Stimulated activated CD8-positive, alpha-beta memory T cell treated with anti-CD3 and anti-CD28 coated beads, Interleukin-4, amount 100 ng/mL, for 48 hours (primary cell): ENCODE data around the gene HHEX.
"Not testable (repeated sequence)": the region's sequence is repeated elsewhere in the genome, so short reads cannot be mapped to it uniquely, and the experiment has no call there.

Source experiments
- DNase-seq: peaks from one replicate; pipeline ENCODE4 v3.0.0-alpha.2; 2020

Gene HHEX

DNA sequence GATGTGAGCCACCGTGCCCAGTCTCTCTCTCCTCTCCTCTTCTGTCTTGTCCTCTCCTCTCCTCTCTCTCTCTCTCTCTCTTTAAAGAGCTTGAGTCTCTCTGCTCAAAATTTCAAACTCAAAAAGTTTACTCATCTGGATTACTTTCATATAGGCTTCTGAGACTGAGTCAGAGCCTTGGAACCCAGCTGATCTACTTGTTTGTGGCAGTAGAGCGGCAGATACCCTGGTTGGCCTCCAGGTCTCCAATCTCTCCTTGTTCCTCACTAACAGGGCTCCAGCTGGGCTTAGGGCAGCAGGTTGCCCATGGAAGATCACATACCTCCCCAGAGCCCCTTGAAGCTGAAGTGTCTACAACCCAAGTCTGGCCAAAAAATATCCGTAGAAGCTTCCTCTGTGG is 51.0 kb downstream of the HHEX start:
- no peak for DNase-seq

DNA sequence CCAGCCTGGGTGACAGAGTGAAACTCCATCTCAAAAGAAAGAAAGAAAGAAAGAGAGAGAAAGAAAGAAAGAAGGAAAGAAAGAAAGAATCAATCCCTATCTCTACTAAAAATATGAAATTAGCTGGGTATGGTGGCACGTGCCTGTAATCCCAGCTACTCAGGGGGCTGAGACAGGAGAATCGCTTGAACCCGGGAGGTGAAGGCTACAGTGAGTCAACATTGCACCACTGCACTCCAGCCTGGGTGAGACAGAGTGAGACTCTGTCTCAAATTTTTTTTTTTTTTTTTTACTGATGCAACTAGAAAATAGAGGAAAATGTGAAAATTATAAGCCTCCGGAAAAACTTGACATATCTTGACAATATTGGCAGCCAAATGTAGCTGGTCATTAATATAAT is 52.0 kb downstream of the HHEX start:
- DNase-seq = not testable (repeated sequence)

DNA sequence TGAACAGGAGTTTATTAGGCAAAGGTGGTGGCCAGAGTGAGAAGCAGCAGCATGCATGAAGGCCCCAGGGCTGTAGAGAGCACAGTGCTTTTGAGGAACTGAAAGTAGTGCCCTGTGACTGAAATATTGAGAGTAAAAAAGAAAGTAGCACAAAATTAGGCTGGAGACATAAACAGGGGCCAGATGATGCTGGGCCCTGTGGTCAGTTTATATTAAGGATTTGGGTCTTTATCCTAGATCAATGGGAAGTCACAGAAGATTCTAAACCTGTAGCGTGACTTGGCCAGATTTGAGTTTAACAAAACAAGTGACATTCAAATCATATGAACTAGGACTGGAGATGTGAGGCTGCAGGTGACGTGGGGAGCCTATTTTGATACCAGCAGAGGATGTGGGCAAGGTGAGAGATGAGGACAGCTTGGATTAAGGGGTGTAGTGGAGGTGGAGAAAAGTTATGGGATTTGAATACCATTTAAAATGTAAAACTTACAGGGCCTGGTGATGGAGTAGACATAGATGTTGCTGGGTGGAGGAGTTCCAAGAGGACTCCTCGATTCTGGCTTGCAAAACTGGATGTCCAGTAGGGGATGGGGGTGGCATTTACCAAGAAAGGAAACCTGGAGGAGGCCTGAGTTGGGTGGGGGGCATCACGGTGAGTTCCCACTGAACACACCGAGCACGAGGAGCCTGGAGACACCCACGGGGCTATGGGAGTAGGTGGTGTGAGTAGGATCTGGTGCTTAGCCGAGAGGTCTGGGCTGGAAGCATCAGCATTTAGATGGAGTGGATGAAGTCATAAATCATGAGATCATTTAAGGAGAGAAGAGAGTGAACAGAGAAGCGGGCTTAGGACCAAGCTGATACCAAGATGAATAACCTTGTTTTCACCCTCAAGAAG is 52.8 kb downstream of the HHEX start:
- no peak for DNase-seq
